ENCODE measurements around the gene COL28A1. TPM values are rescaled to one million over a fixed set of nuclear protein-coding genes. Genes with fewer than 3 reads are reported as not detected.

COL28A1 gene
- total RNA-seq, 1 donor from 2014 or later = 0.60 TPM

DNA sequence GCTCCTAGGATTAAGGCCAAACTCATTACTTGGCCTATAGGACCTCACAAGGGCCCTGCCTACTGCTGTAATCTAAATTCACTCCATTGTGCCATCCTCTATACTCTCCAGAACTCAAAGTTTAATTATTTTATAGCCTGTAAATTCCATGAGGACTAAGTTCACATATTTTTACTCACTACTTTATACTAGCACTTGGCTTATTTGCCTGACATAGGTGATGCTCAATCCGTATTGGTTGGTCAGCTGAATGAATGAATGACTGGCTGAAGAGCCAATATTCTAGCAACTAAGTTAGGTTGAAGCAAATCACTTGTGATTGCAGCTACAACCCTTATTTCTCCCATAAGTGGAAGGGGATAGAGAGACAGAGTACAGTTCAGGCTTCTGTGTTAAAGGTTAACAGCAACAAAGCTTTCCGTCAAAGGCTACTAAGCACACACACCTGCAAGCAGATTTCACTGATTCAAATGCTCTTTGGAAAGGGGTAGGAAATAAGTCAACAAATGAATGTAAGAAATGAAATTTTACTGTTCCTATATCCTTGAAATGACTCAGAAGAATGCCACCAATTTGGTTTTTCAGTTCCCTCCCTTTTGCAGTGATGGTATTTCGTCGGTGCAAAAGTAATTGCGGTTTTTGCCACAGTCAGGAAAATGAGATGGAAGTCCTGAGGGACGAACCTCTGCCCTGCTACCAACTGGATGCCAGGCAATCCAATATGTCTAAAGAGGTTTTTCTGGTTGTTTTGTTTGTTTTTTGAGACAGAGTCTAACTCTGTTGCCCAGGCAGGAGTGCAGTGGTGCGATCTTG lies 120.7 kb downstream of the COL28A1 start:
- DNase-seq (ENCODE audit: low spot score) = no peak

GRCh38 chr7:7408001-7408770 lies 127.5 kb downstream of the COL28A1 start:
- Histone ChIP-seq H3K9ac (no peak overlapping the region), H3F3A (ENCODE audit: low read depth) (no peaks in the 10 kb centered on the region), H4K20me1 (ENCODE audit: low read depth) (no peaks in the 10 kb centered on the region), H3K4me1 (no peaks in the 10 kb centered on the region), H3K27ac (no peak overlapping the region), H3K4me3 (no peak overlapping the region), H3K4me2 (no peak overlapping the region), H2AFZ (replicated peaks) (no peak overlapping the region), H3K79me2 (ENCODE audit: low read depth) (no peaks in the 10 kb centered on the region), H3K36me3 (no peaks in the 10 kb centered on the region), H3K9me3 (ENCODE audit: low read depth) (no peaks in the 10 kb centered on the region), H3K27me3 (no peaks in the 10 kb centered on the region)
- DNase-seq (ENCODE audit: low spot score) = no peak
- Mint-ChIP-seq H3K27me3 (ENCODE audit: insufficient read depth, low read depth) (no peaks in the 10 kb centered on the region), H3K36me3 (no peaks in the 10 kb centered on the region), H3K4me3 (no peak overlapping the region), H3K9me3 (peaks cover 2% of the 10 kb centered on the region), H3K27ac (no peak overlapping the region), H3K4me1 (peaks cover 6% of the 10 kb centered on the region)
- TF ChIP-seq EZH2 (IDR thresholded peaks at IDR 0.05) = no peak
- TF ChIP-seq CTCF (IDR thresholded peaks at IDR 0.05) = no peak
- TF ChIP-seq EZH2phosphoT487 (IDR thresholded peaks at IDR 0.05) = no peak

More for the DNA sequence above, 120.7 kb downstream of the COL28A1 start:
- H3K4me2 ChIP-seq = no peak overlapping the region
- H3K27me3 ChIP-seq = no peaks in the 10 kb centered on the region
- no peaks in the 10 kb centered on the region for H3K9me3 ChIP-seq (ENCODE audit: low read depth)
- no peaks in the 10 kb centered on the region for H3K9me3 Mint-ChIP-seq
- no peaks in the 10 kb centered on the region for H3K4me1 Mint-ChIP-seq
- no peak overlapping the region for H2AFZ ChIP-seq (replicated peaks)
- H3K27ac ChIP-seq = no peak overlapping the region
- H3K4me1 ChIP-seq = no peaks in the 10 kb centered on the region
- H3K9ac ChIP-seq = no peak overlapping the region
- H3K36me3 Mint-ChIP-seq = no peaks in the 10 kb centered on the region
- H4K20me1 ChIP-seq (ENCODE audit: low read depth) = no peaks in the 10 kb centered on the region
- no peak for TF ChIP-seq EZH2phosphoT487 (IDR thresholded peaks at IDR 0.05)
- no peak for TF ChIP-seq EZH2 (IDR thresholded peaks at IDR 0.05)
- TF ChIP-seq CTCF (IDR thresholded peaks at IDR 0.05) = no peak
- no peak overlapping the region for H3K4me3 ChIP-seq
- no peaks in the 10 kb centered on the region for H3K79me2 ChIP-seq (ENCODE audit: low read depth)
- no peak overlapping the region for H3K4me3 Mint-ChIP-seq
- no peaks in the 10 kb centered on the region for H3K36me3 ChIP-seq
- H3F3A ChIP-seq (ENCODE audit: low read depth) = no peaks in the 10 kb centered on the region
- H3K27me3 Mint-ChIP-seq (ENCODE audit: insufficient read depth, low read depth) = no peaks in the 10 kb centered on the region
- H3K27ac Mint-ChIP-seq = no peak overlapping the region

DNA sequence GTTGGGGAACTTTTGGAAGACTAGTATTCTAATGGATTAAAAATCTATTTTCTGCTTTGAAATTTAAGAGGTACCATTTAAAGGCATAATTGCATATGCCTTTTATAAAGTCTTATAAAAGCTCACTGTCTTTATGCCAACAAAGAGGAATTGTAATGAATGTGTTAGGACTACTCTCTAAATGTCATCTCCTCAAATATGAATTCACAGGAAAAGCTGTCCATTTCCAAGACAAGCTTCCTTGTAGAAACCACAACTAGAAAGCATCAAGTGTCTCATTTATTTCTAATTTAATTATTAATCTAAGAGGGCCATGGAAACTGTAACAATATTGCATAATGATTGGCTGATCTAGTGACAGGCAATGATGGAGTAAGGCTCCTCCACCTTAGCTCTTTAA lies 130.2 kb downstream of the COL28A1 start:
- no peaks in the 10 kb centered on the region for H3K36me3 ChIP-seq
- H3K27ac ChIP-seq = no peak overlapping the region
- H3K27me3 ChIP-seq = no peaks in the 10 kb centered on the region
- Mint-ChIP-seq H3K4me3 (no peak overlapping the region), H3K9me3 (peaks cover 2% of the 10 kb centered on the region), H3K27me3 (ENCODE audit: insufficient read depth, low read depth) (no peaks in the 10 kb centered on the region), H3K4me1 (peaks cover 6% of the 10 kb centered on the region), H3K36me3 (no peaks in the 10 kb centered on the region), H3K27ac (no peak overlapping the region)
- H3K4me1 ChIP-seq = no peaks in the 10 kb centered on the region
- no peaks in the 10 kb centered on the region for H3F3A ChIP-seq (ENCODE audit: low read depth)
- no peaks in the 10 kb centered on the region for H4K20me1 ChIP-seq (ENCODE audit: low read depth)
- H3K9ac ChIP-seq = no peak overlapping the region
- TF ChIP-seq CTCF (IDR thresholded peaks at IDR 0.05) = no peak
- no peak for TF ChIP-seq EZH2phosphoT487 (IDR thresholded peaks at IDR 0.05)
- no peak for TF ChIP-seq EZH2 (IDR thresholded peaks at IDR 0.05)
- H3K4me3 ChIP-seq = no peak overlapping the region
- no peaks in the 10 kb centered on the region for H3K79me2 ChIP-seq (ENCODE audit: low read depth)
- H3K9me3 ChIP-seq (ENCODE audit: low read depth) = no peaks in the 10 kb centered on the region
- no peak overlapping the region for H2AFZ ChIP-seq (replicated peaks)
- H3K4me2 ChIP-seq = no peak overlapping the region
- no peak for DNase-seq (ENCODE audit: low spot score)

All from neural progenitor cell (in vitro differentiated cells).